Measurements from ENCODE around the gene ZNF462. TPM values are rescaled to one million over a fixed set of nuclear protein-coding genes. Genes with fewer than 3 reads are reported as not detected.

The ZNF462 gene
- total and polyA plus RNA-seq, 7 donors, result 2.0 to 102 (median 16.3) TPM

- Histone ChIP-seq H3K27ac (no peak overlapping the region), H3K36me3 (ENCODE audit: insufficient read depth in 1 of 2, low read depth in 1 of 2) (peaks cover 0 to 29% of the 10 kb centered on the region in 2 donors), H3K27me3 (ENCODE audit: insufficient read depth in 3 of 3, low read length in 2 of 3) (no peaks in the 10 kb centered on the region), H3K4me1 (peaks cover 66% of the 10 kb centered on the region), H3K9me3 (no peaks in the 10 kb centered on the region), H3K4me3 (no peak overlapping the region)
- ATAC-seq (no peak), DNase-seq (no peak)
- intact Hi-C loops (cut with DNase I), result no loop called here
- TF ChIP-seq CTCF (IDR thresholded peaks at IDR 0.05), result no peak
Measured at GRCh38 chr9:106958955-106959657, 96.1 kb downstream of the ZNF462 start.

DNA sequence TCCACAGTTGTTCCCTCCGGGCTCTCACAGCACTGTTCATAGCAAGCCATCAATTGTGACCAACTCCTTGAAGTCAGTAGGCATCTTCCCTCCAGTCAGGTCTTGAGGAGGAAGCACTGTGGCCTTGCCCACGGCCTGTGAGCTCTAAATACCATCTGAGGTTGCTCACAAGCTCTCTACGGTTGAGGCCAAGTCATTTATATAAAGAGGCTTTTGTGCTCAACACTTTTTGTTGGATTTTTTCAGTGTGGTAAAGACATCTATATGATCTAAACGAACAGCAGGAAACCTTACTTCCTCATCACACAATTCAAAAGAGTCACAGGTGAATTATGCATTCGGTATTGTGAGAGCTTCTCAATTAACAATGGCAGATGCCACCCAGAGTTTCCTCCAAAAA is 97.3 kb downstream of the ZNF462 start:
- no peak overlapping the region for H3K4me3 ChIP-seq
- DNase-seq, result no peak
- no peak for TF ChIP-seq CTCF (IDR thresholded peaks at IDR 0.05)
- intact Hi-C loops (cut with DNase I), result no loop called here
- no peak for ATAC-seq
- no peaks in the 10 kb centered on the region for H3K9me3 ChIP-seq
- peaks cover 65% of the 10 kb centered on the region for H3K4me1 ChIP-seq
- 75 to 78% (median 75%) methylated on average over 5 of the region's 5 CpGs for WGBS, 3 donors
- H3K27me3 ChIP-seq (ENCODE audit: insufficient read depth in 3 of 3, low read length in 2 of 3), result no peaks in the 10 kb centered on the region
- H3K27ac ChIP-seq, result no peak overlapping the region
- peaks cover 0 to 23% of the 10 kb centered on the region in 2 donors for H3K36me3 ChIP-seq (ENCODE audit: insufficient read depth in 1 of 2, low read depth in 1 of 2)

GRCh38 chr9:106961623-106962022 is 98.7 kb downstream of the ZNF462 start:
- intact Hi-C loops (cut with DNase I), result no loop called here
- 67 to 79% (median 69%) methylated on average over 2 of the region's 2 CpGs for WGBS, 3 donors
- Histone ChIP-seq H3K27ac (peak overlapping the region; percentile 54), H3K27me3 (ENCODE audit: insufficient read depth in 3 of 3, low read length in 2 of 3) (no peaks in the 10 kb centered on the region), H3K36me3 (ENCODE audit: insufficient read depth in 1 of 2, low read depth in 1 of 2) (peaks cover 0 to 23% of the 10 kb centered on the region in 2 donors), H3K4me1 (peaks cover 63% of the 10 kb centered on the region), H3K9me3 (no peaks in the 10 kb centered on the region), H3K4me3 (no peak overlapping the region)
- DNase-seq, result no peak
- peak in 1 of 4 donors; percentile 6 for ATAC-seq
- TF ChIP-seq CTCF (IDR thresholded peaks at IDR 0.05), result no peak

- Histone ChIP-seq H3K27ac (peak overlapping the region; percentile 54), H3K27me3 (ENCODE audit: insufficient read depth in 3 of 3, low read length in 2 of 3) (no peaks in the 10 kb centered on the region), H3K4me1 (peaks cover 58% of the 10 kb centered on the region), H3K4me3 (no peak overlapping the region), H3K9me3 (no peaks in the 10 kb centered on the region), H3K36me3 (ENCODE audit: insufficient read depth in 1 of 2, low read depth in 1 of 2) (peaks cover 0 to 23% of the 10 kb centered on the region in 2 donors)
- DNase-seq, result no peak
- WGBS, 3 donors, result 17 to 41% (median 31%) methylated on average over 2 of the region's 2 CpGs
- intact Hi-C loops (cut with DNase I), result no loop called here
- peak; percentile 67 to 82 (median 70) for ATAC-seq
- peak; percentile 19 for TF ChIP-seq CTCF (IDR thresholded peaks at IDR 0.05)
Measured at GRCh38 chr9:106962122-106962521, 99.2 kb downstream of the ZNF462 start.

All from psoas muscle (tissue), 8 donors.